HepG2 (cell line): ENCODE results near the gene QKI. TPM values are rescaled to one million over a fixed set of nuclear protein-coding genes. Genes with fewer than 3 reads are reported as not detected.

Experiments
- CENPT ChIP-seq: sonication (generic); formaldehyde crosslinking; IDR thresholded peaks from 2 replicates; pipeline ENCODE4 v1.8.0; 2022; ENCODE audit warnings: low read depth, mild to moderate bottlenecking, moderate library complexity, missing genetic modification reagents
- GABPB1 ChIP-seq: IDR thresholded peaks from 2 replicates; pipeline ENCODE4 v1.6.1; 2016; ENCODE audit warnings: mild to moderate bottlenecking, missing genetic modification reagents, moderate library complexity, missing compliant biosample characterization
- KLF12 ChIP-seq: sonication (generic); formaldehyde crosslinking; IDR thresholded peaks from 2 replicates; pipeline ENCODE4 v1.4.0; 2020; ENCODE audit warnings: missing genetic modification reagents, borderline replicate concordance
- NPAS2 ChIP-seq: sonication (generic); formaldehyde crosslinking; IDR thresholded peaks from 2 replicates; pipeline ENCODE4 v1.8.0; 2022; ENCODE audit warnings: mild to moderate bottlenecking, missing genetic modification reagents, borderline replicate concordance
- RXRB ChIP-seq: IDR thresholded peaks from 2 replicates; pipeline ENCODE4 v1.6.1; 2016; ENCODE audit warnings: borderline replicate concordance, missing genetic modification reagents, missing compliant biosample characterization
- SCMH1 ChIP-seq: sonication (generic); formaldehyde crosslinking; IDR thresholded peaks from 2 replicates; pipeline ENCODE4 v1.9.0; 2021; ENCODE audit warnings: missing genetic modification reagents, mild to moderate bottlenecking, borderline replicate concordance
- ZFAT ChIP-seq: sonication (generic); formaldehyde crosslinking; conservative IDR thresholded peaks from 2 replicates; pipeline ENCODE4 v1.8.1; 2023; ENCODE audit warnings: missing genetic modification reagents, inconsistent platforms
- ZNF441 ChIP-seq: sonication (generic); formaldehyde crosslinking; IDR thresholded peaks from 2 replicates; pipeline ENCODE4 v1.7.0; 2021; ENCODE audit warnings: missing genetic modification reagents, borderline replicate concordance
- ZNF543 ChIP-seq: sonication (generic); formaldehyde crosslinking; IDR thresholded peaks from 2 replicates; pipeline ENCODE4 v1.4.0; 2020; ENCODE audit warnings: mild to moderate bottlenecking, missing genetic modification reagents
- polyA plus RNA-seq, 8 experiments: library from polyadenylated mRNA; depleted of rRNA in 3 of 8; stranded (reverse) in 7 of 8; unstranded in 1 of 8; fragments of >200 nt; fragmentation: Illumina TruSeq in 4 of 8; extraction: Trizol in 4 of 8; gene quantifications; 2 replicates each; pipeline versions ENCODE4 v1.2.1 to v1.2.3, GENCODE V29; 2011 to 2016; ENCODE audit warnings: low read depth in 4 of 8, missing spikeins in 1 of 8, mixed read lengths in 1 of 8; ENCODE audit not compliant: insufficient read depth in 1 of 8
- total RNA-seq, 5 experiments: library from RNA; depleted of rRNA; stranded (reverse); fragments of >200 nt; fragmentation: Illumina TruSeq; extraction: Trizol; gene quantifications; 2 replicates each; pipeline ENCODE4 v1.2.3, GENCODE V29; 2016; ENCODE audit warnings: low read depth in 1 of 5
- TF ChIP-seq, protein P1 (sequence below): sonication (generic); formaldehyde crosslinking; IDR thresholded peaks from 2 replicates; pipeline ENCODE4 v1.4.0; 2020; ENCODE audit warnings: missing genetic modification reagents
- TF ChIP-seq, protein P2 (sequence below): sonication (generic); formaldehyde crosslinking; IDR thresholded peaks from 2 replicates; pipeline ENCODE4 v1.5.1; 2020; ENCODE audit warnings: mild to moderate bottlenecking, missing genetic modification reagents, moderate library complexity
- TF ChIP-seq, protein P3 (sequence below): sonication (generic); formaldehyde crosslinking; IDR thresholded peaks from 2 replicates; pipeline ENCODE4 v1.4.0; 2020; ENCODE audit warnings: missing genetic modification reagents

Gene QKI
- total and polyA plus RNA-seq, 2 of the 13 experiments (the other 11 are each of a cell fraction or from before 2014, with no cell fraction given), result 136 to 137 TPM

DNA sequence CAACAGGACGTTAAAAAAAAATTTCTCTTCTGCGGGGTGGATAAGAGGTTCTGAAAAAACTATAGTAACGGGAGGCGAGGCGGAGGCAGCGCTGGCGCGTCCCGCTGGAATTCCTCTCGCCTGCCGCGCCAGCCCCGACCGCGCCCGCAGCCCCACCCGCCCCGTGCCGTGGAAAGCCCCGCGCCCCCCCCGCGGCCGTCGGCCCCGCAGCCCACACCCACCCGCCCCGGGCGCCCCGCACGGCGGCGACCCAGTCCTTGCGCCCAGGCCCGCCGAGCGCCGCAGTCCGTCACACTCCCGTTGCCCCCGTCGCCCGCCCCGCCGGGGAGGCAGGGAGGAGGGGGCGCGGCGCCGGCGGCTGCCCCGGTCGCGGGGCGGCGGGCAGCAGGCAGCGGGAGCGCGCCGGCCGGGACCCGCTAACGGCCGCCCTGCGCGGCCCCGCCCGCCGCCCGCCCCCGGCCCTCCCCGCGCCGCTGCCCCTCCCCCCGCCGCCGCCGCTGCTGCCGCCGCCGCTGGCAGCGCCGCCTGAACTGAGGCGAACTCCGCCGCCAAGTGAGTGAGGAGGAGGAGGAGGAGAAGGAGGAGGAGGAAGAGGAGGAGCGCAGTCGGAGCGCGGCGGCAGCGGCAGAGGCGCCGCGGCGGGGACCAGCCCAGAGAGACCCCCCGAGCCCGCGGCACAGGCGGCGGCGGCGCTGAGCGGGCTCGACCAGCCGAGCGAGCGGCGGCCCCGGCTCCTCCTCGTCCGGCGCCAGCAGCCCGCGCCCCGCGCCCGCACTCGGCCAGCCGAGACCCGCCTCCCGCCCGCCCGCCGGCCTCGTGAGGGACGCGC is at the start of gene QKI (continued):
- TF ChIP-seq, protein P1, sequence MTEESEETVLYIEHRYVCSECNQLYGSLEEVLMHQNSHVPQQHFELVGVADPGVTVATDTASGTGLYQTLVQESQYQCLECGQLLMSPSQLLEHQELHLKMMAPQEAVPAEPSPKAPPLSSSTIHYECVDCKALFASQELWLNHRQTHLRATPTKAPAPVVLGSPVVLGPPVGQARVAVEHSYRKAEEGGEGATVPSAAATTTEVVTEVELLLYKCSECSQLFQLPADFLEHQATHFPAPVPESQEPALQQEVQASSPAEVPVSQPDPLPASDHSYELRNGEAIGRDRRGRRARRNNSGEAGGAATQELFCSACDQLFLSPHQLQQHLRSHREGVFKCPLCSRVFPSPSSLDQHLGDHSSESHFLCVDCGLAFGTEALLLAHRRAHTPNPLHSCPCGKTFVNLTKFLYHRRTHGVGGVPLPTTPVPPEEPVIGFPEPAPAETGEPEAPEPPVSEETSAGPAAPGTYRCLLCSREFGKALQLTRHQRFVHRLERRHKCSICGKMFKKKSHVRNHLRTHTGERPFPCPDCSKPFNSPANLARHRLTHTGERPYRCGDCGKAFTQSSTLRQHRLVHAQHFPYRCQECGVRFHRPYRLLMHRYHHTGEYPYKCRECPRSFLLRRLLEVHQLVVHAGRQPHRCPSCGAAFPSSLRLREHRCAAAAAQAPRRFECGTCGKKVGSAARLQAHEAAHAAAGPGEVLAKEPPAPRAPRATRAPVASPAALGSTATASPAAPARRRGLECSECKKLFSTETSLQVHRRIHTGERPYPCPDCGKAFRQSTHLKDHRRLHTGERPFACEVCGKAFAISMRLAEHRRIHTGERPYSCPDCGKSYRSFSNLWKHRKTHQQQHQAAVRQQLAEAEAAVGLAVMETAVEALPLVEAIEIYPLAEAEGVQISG (CRISPR knock-in tag), result no peak
- no peak for TF ChIP-seq KLF12 (CRISPR knock-in tag)
- TF ChIP-seq, protein P2, sequence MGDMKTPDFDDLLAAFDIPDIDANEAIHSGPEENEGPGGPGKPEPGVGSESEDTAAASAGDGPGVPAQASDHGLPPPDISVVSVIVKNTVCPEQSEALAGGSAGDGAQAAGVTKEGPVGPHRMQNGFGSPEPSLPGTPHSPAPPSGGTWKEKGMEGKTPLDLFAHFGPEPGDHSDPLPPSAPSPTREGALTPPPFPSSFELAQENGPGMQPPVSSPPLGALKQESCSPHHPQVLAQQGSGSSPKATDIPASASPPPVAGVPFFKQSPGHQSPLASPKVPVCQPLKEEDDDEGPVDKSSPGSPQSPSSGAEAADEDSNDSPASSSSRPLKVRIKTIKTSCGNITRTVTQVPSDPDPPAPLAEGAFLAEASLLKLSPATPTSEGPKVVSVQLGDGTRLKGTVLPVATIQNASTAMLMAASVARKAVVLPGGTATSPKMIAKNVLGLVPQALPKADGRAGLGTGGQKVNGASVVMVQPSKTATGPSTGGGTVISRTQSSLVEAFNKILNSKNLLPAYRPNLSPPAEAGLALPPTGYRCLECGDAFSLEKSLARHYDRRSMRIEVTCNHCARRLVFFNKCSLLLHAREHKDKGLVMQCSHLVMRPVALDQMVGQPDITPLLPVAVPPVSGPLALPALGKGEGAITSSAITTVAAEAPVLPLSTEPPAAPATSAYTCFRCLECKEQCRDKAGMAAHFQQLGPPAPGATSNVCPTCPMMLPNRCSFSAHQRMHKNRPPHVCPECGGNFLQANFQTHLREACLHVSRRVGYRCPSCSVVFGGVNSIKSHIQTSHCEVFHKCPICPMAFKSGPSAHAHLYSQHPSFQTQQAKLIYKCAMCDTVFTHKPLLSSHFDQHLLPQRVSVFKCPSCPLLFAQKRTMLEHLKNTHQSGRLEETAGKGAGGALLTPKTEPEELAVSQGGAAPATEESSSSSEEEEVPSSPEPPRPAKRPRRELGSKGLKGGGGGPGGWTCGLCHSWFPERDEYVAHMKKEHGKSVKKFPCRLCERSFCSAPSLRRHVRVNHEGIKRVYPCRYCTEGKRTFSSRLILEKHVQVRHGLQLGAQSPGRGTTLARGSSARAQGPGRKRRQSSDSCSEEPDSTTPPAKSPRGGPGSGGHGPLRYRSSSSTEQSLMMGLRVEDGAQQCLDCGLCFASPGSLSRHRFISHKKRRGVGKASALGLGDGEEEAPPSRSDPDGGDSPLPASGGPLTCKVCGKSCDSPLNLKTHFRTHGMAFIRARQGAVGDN, result no peak
- peak; percentile 71; the same call in 1 of the 2 replicates for TF ChIP-seq ZNF441 (CRISPR knock-in tag)
- no peak for TF ChIP-seq NPAS2 (CRISPR knock-in tag)
- TF ChIP-seq CENPT (CRISPR knock-in tag), result no peak; the same call in 1 of the 2 replicates
- 0 out of 2 replicates have a peak, but pooled peaks have one; percentile 36 for TF ChIP-seq RXRB (CRISPR knock-in tag)
- peak; percentile 14; the same call in 1 of the 2 replicates for TF ChIP-seq ZNF543 (CRISPR knock-in tag)
- no peak for TF ChIP-seq ZFAT (CRISPR knock-in tag)
- TF ChIP-seq SCMH1, result no peak
- peak; percentile 12; the same call in 1 of the 2 replicates for TF ChIP-seq GABPB1 (CRISPR knock-in tag)
- TF ChIP-seq, protein P3, sequence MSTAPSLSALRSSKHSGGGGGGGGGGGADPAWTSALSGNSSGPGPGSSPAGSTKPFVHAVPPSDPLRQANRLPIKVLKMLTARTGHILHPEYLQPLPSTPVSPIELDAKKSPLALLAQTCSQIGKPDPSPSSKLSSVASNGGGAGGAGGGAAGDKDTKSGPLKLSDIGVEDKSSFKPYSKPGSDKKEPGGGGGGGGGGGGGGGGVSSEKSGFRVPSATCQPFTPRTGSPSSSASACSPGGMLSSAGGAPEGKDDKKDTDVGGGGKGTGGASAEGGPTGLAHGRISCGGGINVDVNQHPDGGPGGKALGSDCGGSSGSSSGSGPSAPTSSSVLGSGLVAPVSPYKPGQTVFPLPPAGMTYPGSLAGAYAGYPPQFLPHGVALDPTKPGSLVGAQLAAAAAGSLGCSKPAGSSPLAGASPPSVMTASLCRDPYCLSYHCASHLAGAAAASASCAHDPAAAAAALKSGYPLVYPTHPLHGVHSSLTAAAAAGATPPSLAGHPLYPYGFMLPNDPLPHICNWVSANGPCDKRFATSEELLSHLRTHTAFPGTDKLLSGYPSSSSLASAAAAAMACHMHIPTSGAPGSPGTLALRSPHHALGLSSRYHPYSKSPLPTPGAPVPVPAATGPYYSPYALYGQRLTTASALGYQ (CRISPR knock-in tag), result no peak
